HepG2 (cell line): ENCODE results near the gene ZNF385B. TPM values are rescaled to one million over a fixed set of nuclear protein-coding genes. Genes with fewer than 3 reads are reported as not detected.
A peak's percentile ranks its signal among the peaks of the same experiment; 100 is the strongest.

Experiments
- BATF2 ChIP-seq: sonication (generic); formaldehyde crosslinking; IDR thresholded peaks from 2 replicates; pipeline ENCODE4 v1.8.0; 2022; ENCODE audit warnings: mild to moderate bottlenecking, missing genetic modification reagents, moderate library complexity
- CSRNP2 ChIP-seq: sonication (generic); formaldehyde crosslinking; conservative IDR thresholded peaks from 2 replicates; pipeline ENCODE4 v1.8.0; 2022; ENCODE audit warnings: low read depth, missing genetic modification reagents
- DDIT3 ChIP-seq: sonication (generic); formaldehyde crosslinking; IDR thresholded peaks from 2 replicates; pipeline ENCODE4 v1.4.0; 2020; ENCODE audit warnings: mild to moderate bottlenecking, missing genetic modification reagents
- FOXO4 ChIP-seq: sonication (generic); formaldehyde crosslinking; conservative IDR thresholded peaks from 2 replicates; pipeline ENCODE4 v1.8.1; 2023; ENCODE audit warnings: missing genetic modification reagents
- HMG20A ChIP-seq: IDR thresholded peaks from 2 replicates; pipeline ENCODE4 v1.6.1; 2016; ENCODE audit warnings: borderline replicate concordance
- HNRNPUL1 ChIP-seq: fragments of 200-400 bp; formaldehyde crosslinking; IDR thresholded peaks from 2 replicates; pipeline ENCODE4 v1.6.1; 2017; ENCODE audit warnings: low read depth, mild to moderate bottlenecking, low read length, moderate library complexity
- THAP7 ChIP-seq: sonication (generic); formaldehyde crosslinking; IDR thresholded peaks from 2 replicates; pipeline ENCODE4 v1.8.1; 2023; ENCODE audit warnings: mild to moderate bottlenecking, missing genetic modification reagents
- WIZ ChIP-seq: sonication (generic); formaldehyde crosslinking; IDR thresholded peaks from 2 replicates; pipeline ENCODE4 v1.5.1; 2020; ENCODE audit warnings: mild to moderate bottlenecking, missing genetic modification reagents
- ZBTB40 ChIP-seq, 2 experiments: fragments of 450-650 bp in 1 of 2; sonication (generic) in 1 of 2; formaldehyde crosslinking in 1 of 2; IDR thresholded peaks; 2 replicates each; pipeline versions ENCODE4 v1.6.1 to v1.8.0; 2016 to 2022; ENCODE audit warnings: antibody characterized with exemption in 1 of 2, mild to moderate bottlenecking in 1 of 2, missing genetic modification reagents in 1 of 2
- ZFX ChIP-seq: sonication (generic); formaldehyde crosslinking; IDR thresholded peaks from 2 replicates; pipeline ENCODE4 v1.4.0; 2020; ENCODE audit warnings: mild to moderate bottlenecking, low read depth, missing genetic modification reagents, moderate library complexity
- ZNF24 ChIP-seq: fragments of 450-650 bp; IDR thresholded peaks from 2 replicates; pipeline ENCODE4 v1.6.1; 2017; ENCODE audit warnings: antibody characterized with exemption, mild to moderate bottlenecking
- ZNF260 ChIP-seq: sonication (generic); formaldehyde crosslinking; IDR thresholded peaks from 2 replicates; pipeline ENCODE4 v1.4.0; 2020; ENCODE audit warnings: missing genetic modification reagents, low read depth, mild to moderate bottlenecking, borderline replicate concordance
- ZNF607 ChIP-seq: sonication (generic); formaldehyde crosslinking; IDR thresholded peaks from 2 replicates; pipeline ENCODE4 v1.5.1; 2020; ENCODE audit warnings: missing genetic modification reagents, mild to moderate bottlenecking, borderline replicate concordance
- ZSCAN30 ChIP-seq: sonication (generic); formaldehyde crosslinking; IDR thresholded peaks from 2 replicates; pipeline ENCODE4 v1.5.0; 2020; ENCODE audit warnings: mild to moderate bottlenecking, missing genetic modification reagents
- polyA plus RNA-seq, 8 experiments: library from polyadenylated mRNA; depleted of rRNA in 3 of 8; stranded (reverse) in 7 of 8; unstranded in 1 of 8; fragments of >200 nt; fragmentation: Illumina TruSeq in 4 of 8; extraction: Trizol in 4 of 8; gene quantifications; 2 replicates each; pipeline versions ENCODE4 v1.2.1 to v1.2.3, GENCODE V29; 2011 to 2016; ENCODE audit warnings: low read depth in 4 of 8, missing spikeins in 1 of 8, mixed read lengths in 1 of 8; ENCODE audit not compliant: insufficient read depth in 1 of 8
- total RNA-seq, 5 experiments: library from RNA; depleted of rRNA; stranded (reverse); fragments of >200 nt; fragmentation: Illumina TruSeq; extraction: Trizol; gene quantifications; 2 replicates each; pipeline ENCODE4 v1.2.3, GENCODE V29; 2016; ENCODE audit warnings: low read depth in 1 of 5

The ZNF385B gene
- total and polyA plus RNA-seq, 2 of the 13 experiments (the other 11 are each of a cell fraction or from before 2014, with no cell fraction given): 3.3 to 6.7 TPM

- 0 out of 2 replicates have a peak, but pooled peaks have one; percentile 17 for TF ChIP-seq FOXO4 (CRISPR knock-in tag)
- no peak for TF ChIP-seq ZNF607 (CRISPR knock-in tag)
- no peak for TF ChIP-seq WIZ (CRISPR knock-in tag)
- TF ChIP-seq ZNF24: no peak
- no peak for TF ChIP-seq ZBTB40 (IDR thresholded peaks at IDR 0.05)
- TF ChIP-seq ZBTB40 (CRISPR knock-in tag; IDR thresholded peaks at IDR 0.05): no peak
- no peak for TF ChIP-seq DDIT3 (CRISPR knock-in tag)
- no peak for TF ChIP-seq ZSCAN30 (CRISPR knock-in tag)
- no peak for TF ChIP-seq HNRNPUL1
- TF ChIP-seq BATF2 (CRISPR knock-in tag): no peak
- TF ChIP-seq CSRNP2 (CRISPR knock-in tag): no peak
- TF ChIP-seq ZFX: peak; percentile 54; the same call in 1 of the 2 replicates
- TF ChIP-seq ZNF260 (CRISPR knock-in tag): no peak
- TF ChIP-seq THAP7 (CRISPR knock-in tag): no peak
- peak; percentile 74 for TF ChIP-seq HMG20A (CRISPR knock-in tag)
These were observed 280.9 kb downstream of the ZNF385B start (continued) for GRCh38 chr2:179580378-179581146.
